ENCODE data around the gene KIF4A.

The KIF4A gene

GRCh38 chrX:70437921-70438665 lies 148.2 kb downstream of the KIF4A start:
- no peak for DNase-seq (ENCODE audit: low read depth in 2 of 2, low spot score in 1 of 2)

- DNase-seq (ENCODE audit: low read depth in 2 of 2, low spot score in 1 of 2) = no peak
Measured at GRCh38 chrX:70439016-70439415, 149.1 kb downstream of the KIF4A start.

GRCh38 chrX:70442224-70442623 lies 152.3 kb downstream of the KIF4A start:
- no peak for DNase-seq (ENCODE audit: low read depth in 2 of 2, low spot score in 1 of 2)

- DNase-seq (ENCODE audit: low read depth in 2 of 2, low spot score in 1 of 2) = no peak
Measured at GRCh38 chrX:70444326-70444945, 154.5 kb downstream of the KIF4A start, which contains the start of gene DLG3. DLG3 (plus strand) TSS chrX:70444835; CDS start chrX:70445202, 367 bp downstream.

GRCh38 chrX:70444946-70445656 lies 155.2 kb downstream of the KIF4A start:
- no peak for DNase-seq (ENCODE audit: low read depth in 2 of 2, low spot score in 1 of 2)

GRCh38 chrX:70445951-70446350 lies 156.0 kb downstream of the KIF4A start:
- no peak for DNase-seq (ENCODE audit: low read depth in 2 of 2, low spot score in 1 of 2)

GRCh38 chrX:70446380-70447350 lies 156.8 kb downstream of the KIF4A start:
- no peak for DNase-seq (ENCODE audit: low read depth in 2 of 2, low spot score in 1 of 2)

GRCh38 chrX:70449457-70449966 lies 159.6 kb downstream of the KIF4A start:
- no peak for DNase-seq (ENCODE audit: low read depth in 2 of 2, low spot score in 1 of 2)

- DNase-seq (ENCODE audit: low read depth in 2 of 2, low spot score in 1 of 2) = peak in 1 of 2 donors; percentile 31
Measured at GRCh38 chrX:70452143-70452733, 162.3 kb downstream of the KIF4A start.

GRCh38 chrX:70453024-70453618 lies 163.2 kb downstream of the KIF4A start:
- DNase-seq (ENCODE audit: low read depth in 2 of 2, low spot score in 1 of 2) = no peak

GRCh38 chrX:70454441-70455365 lies 164.8 kb downstream of the KIF4A start:
- DNase-seq (ENCODE audit: low read depth in 2 of 2, low spot score in 1 of 2) = peak in 1 of 2 donors; percentile 34

GRCh38 chrX:70455366-70456202 lies 165.7 kb downstream of the KIF4A start:
- DNase-seq (ENCODE audit: low read depth in 2 of 2, low spot score in 1 of 2) = no peak

GRCh38 chrX:70456256-70456655 lies 166.4 kb downstream of the KIF4A start:
- DNase-seq (ENCODE audit: low read depth in 2 of 2, low spot score in 1 of 2) = no peak

GRCh38 chrX:70461026-70461425 lies 171.1 kb downstream of the KIF4A start:
- DNase-seq (ENCODE audit: low read depth in 2 of 2, low spot score in 1 of 2) = no peak

- no peak for DNase-seq (ENCODE audit: low read depth in 2 of 2, low spot score in 1 of 2)
Measured at GRCh38 chrX:70464051-70464450, 174.1 kb downstream of the KIF4A start.

GRCh38 chrX:70466968-70467367 lies 177.1 kb downstream of the KIF4A start:
- DNase-seq (ENCODE audit: low read depth in 2 of 2, low spot score in 1 of 2) = no peak

GRCh38 chrX:70468709-70469108 lies 178.8 kb downstream of the KIF4A start:
- DNase-seq (ENCODE audit: low read depth in 2 of 2, low spot score in 1 of 2) = no peak
